Measurements from ENCODE around the gene PURA. TPM values are rescaled to one million over a fixed set of nuclear protein-coding genes. Genes with fewer than 3 reads are reported as not detected.
"Not testable (repeated sequence)": the region's sequence is repeated elsewhere in the genome, so short reads cannot be mapped to it uniquely, and the experiment has no call there.

PURA gene
- total RNA-seq, 1 experiment from 2014 or later = 8.0 TPM

DNA sequence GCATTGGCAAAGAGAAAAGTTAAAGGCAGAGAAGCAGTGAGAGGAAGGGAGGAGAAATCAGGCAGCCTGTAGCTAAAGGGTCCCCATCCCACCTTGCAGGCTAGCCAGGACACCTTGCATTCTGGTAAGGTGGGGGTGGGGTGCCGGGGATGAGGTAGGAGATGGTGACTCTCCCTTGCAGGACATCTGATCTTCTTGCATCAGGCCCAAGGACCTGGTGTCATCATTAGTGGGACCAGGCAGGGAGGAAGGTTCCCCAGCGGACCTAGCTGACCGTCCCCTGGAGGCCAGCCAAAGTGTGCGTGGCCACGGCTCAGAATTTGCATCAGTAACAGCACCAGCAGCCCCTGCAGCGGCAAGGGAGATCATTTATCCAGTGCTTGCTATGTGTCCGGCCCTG, 39.3 kb downstream of the PURA start:
- DNase-seq (ENCODE audit: low spot score) = no peak
- in situ Hi-C loops (cut with HindIII; ENCODE audit: low sequenced_read_pairs) = no loop called here

DNA sequence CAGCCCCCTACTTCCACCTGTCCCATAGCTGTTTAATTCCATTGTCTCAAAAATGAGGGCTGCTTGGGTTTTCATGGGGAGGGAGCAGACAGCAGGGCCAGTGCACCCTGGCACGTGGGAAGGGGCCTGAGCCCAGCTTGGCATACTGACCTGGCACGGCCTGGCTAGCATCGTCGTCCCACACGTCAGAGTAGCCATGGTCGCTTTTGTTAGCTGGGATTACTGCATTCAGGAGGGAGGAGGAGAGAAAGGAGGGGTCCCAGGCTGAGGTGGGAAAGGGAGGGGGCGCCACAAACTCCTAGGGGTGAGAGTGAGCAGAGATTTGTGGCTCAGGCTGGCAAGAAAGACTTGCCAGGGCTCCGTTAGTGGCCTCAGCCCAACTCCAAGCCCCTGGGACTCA, 40.0 kb downstream of the PURA start:
- in situ Hi-C loops (cut with HindIII; ENCODE audit: low sequenced_read_pairs) = no loop called here
- DNase-seq (ENCODE audit: low spot score) = no peak

DNA sequence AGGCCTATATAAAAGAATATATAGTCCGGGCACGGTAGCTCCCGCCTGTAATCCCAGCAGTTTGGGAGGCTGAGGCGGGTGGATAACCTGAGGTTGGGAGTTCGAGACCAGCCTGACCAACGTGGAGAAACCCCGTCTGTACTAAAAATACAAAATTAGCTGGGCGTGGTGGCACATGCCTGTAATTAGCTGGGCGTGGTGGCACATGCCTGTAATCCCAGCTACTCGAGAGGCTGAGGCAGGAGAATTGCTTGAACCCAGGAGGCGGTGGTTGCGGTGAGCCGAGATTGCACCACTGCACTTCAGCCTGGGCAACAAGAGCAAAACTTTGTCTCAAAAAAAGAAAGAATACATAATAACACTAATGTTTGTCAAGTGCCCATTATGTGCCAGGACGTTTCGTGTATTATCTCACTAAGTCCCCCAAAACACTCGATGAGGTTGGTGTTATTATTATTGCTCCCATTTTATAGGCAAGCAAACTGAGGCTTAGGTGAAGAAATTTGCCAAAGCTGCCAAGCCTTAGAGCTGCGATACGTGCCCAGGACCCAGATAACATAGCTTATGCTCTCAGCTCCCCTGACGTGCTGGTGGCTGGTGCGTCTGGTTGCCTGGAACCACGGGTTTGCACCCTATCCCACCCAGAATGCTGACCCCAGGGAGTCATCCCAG, 40.9 kb downstream of the PURA start:
- DNase-seq (ENCODE audit: low spot score); in situ Hi-C loops (cut with HindIII; ENCODE audit: low sequenced_read_pairs): not testable (repeated sequence)

DNA sequence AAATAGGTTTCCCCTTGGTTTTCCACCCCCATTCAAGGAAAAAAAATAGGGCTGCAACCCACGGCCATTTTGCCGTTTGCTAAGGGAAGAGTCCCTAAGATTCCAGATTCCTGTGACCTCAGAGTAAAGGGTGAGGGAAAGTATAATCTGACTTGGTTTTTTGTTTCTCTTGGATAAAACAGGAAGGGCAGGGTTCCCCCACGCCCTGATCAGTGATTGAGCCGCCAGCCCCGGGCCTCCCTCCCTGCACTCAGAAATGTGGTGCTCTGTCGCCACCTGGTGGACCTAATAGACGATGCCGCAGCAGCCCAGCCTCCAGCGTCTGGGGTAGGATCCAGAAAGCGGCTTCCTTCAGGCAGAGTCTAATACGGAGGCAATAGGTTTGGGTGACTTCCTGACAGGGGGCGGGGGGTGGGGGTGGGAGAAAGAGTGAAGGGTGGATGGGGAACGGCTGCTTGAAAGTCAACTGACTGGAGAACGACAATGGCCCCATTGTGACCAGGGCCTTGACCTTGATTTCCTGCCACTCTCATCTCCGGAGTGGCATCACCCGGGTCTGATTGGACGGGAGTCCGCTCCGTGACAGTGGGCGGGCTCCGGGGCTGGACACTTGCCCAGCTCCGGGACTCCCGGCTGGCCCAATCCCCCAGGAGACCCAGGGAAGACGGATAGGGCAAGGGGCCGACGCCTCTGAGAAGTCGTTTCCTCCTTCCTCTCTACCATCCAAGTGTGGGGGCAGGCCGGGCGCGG, 43.3 kb downstream of the PURA start:
- DNase-seq (ENCODE audit: low spot score) = peak; percentile 90
- in situ Hi-C loops (cut with HindIII; ENCODE audit: low sequenced_read_pairs) = no loop called here

DNA sequence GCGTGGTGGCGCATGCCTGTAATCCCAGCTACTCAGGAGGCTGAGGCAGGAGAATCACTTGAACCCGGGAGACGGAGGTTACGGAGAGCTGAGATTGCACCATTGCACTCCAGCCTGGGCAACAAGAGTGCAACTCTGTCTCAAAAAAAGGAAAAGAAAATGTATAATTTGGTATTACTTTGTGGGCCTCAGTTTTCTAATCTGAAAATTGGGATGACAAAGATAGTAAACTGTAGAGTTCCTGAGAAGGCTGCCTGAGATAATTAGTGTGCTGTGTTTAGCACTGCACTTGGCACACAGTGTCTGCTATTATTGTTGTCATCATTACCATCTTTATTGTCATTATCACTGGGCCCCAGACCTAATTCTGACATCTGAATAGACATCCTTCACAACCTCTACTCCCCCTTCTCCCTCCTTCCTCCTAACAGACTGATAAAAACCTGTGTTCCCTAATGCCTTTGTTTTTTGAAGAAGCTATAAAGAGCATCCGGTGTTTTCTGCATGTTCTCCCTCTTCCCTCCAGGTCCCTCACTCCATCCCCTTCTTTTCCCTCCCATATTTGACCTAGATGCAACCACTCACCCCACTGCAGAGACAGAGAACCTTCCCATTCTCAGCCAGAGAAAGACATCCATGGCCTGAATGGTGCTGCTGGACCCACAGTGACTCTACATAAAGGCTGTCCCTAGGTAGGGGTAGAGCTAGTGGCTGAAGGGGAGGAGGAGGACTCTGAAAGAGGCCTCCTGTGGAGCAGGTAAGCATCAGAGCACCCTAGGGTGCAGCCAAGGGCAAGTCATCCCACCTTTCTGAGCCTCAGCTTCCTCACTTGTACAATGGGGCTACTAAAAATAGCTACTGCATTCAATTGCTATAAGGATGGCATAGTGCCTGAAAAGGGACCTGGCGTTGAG, 45.4 kb downstream of the PURA start:
- DNase-seq (ENCODE audit: low spot score) = no peak
- in situ Hi-C loops (cut with HindIII; ENCODE audit: low sequenced_read_pairs) = no loop called here

DNA sequence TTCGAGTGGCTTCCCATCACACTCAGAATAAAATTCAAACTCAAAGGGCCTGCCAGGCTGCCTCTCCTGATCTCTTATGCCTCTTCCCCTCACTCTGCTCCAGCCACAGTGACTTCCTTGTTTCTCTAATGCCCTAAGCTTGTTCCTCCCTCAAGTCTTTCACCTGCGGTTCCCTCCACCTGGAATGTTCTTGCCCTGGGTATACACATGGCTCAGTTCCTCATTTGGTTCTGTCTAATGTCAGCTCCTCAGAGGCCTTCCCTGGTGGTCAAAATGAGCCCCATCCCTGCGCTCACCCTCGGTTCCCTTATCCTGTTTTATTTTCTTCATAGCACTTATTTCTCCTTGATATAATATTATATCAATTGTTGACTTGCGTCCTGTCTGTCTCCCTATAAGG, 48.4 kb downstream of the PURA start:
- no peak for DNase-seq (ENCODE audit: low spot score)
- in situ Hi-C loops (cut with HindIII; ENCODE audit: low sequenced_read_pairs) = no loop called here

DNA sequence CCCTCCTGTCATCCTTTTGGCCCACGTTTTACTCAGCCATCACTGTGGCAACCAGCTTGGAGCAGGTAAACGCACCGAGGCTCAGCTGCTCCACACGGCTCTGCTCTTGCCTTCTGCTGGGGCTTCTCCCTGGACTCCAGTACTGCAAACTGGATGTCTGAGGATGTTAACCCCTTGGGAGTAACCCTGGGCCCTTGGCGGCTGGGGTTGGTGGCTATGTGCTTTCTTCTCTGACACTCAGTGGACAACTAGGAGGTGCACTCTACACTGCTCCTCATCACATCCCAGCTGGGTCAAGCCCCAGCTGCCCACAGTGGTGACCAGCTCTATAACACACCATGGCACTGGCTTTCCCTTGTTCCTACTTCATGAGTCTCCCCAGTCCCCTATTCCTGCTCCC, 48.9 kb downstream of the PURA start:
- in situ Hi-C loops (cut with HindIII; ENCODE audit: low sequenced_read_pairs) = no loop called here
- DNase-seq (ENCODE audit: low spot score) = no peak

DNA sequence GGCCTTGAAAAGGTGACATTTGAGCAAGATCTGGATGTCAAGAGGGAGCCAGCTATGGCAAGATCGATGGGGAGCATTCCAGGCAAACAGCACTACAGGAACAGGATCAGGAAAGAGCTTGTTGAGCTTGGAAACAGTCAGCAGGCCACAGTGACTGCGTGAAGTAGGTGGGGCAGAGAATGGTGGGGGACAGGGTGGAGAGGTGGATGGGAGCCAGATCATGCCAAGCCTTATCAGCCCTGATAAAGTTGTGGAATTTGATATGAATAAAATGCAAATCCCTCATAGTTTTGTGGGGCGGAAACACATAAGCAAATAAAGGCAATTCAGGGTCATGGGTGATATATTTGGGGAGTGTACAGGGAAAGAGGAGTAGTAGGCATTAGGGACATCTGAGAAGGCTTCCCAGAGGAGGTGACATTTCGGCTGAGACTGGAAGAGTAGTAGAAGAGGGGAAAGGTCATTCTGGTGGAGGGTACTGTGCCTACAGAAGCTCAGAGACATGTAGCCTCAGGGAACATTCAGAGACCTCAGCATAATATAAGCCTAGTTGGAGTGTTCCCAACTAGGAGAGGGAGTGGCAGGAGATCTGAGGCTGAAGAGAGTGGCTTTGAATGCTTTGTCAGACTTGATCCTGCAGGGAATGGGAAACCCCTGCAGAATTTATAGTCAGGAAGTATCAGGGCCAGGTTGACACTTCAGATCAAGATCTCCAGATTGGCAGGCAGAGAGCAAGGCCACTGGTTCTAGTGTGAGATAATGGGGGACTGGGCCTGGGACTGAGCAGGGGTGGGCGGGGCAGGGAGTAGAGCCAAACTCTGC, 51.4 kb downstream of the PURA start:
- DNase-seq (ENCODE audit: low spot score) = no peak
- in situ Hi-C loops (cut with HindIII; ENCODE audit: low sequenced_read_pairs) = no loop called here

DNA sequence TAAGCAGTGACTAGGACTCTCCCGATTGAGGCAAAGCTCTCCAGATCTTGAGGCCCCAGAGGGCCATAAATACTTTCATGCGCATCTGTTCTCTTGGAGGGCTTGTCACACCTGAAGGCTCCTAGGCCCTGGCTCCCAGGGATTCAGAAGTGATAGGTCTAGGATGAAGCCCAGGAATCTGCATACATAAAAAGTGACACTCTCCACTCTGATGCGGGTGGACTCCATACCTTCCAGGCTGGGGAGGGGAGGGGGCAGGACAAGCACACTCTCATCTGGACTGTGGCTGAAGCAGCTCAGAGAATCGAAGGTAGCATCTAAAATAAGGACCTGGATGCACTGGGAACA, 52.0 kb downstream of the PURA start:
- in situ Hi-C loops (cut with HindIII; ENCODE audit: low sequenced_read_pairs) = no loop called here
- DNase-seq (ENCODE audit: low spot score) = no peak

DNA sequence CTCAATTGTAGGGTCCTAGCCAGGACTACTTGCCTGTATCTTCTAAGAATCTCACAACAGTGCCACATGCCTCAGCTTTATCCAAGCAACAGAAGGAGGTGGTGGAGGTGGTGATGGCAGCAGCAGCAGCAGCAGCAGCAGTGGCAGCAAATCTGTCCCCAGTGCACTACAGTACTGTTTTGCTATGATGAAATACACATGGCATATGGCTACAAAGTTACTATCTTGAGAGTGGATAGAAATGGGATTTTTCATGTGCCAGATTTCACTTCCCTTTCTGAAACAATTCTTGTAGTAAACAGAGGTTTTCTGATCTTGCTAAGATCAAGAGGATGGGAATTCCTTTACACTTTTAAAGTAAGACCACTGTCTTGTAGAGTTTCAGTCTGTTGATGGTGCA, 53.0 kb downstream of the PURA start:
- in situ Hi-C loops (cut with HindIII; ENCODE audit: low sequenced_read_pairs) = no loop called here
- no peak for DNase-seq (ENCODE audit: low spot score)

DNA sequence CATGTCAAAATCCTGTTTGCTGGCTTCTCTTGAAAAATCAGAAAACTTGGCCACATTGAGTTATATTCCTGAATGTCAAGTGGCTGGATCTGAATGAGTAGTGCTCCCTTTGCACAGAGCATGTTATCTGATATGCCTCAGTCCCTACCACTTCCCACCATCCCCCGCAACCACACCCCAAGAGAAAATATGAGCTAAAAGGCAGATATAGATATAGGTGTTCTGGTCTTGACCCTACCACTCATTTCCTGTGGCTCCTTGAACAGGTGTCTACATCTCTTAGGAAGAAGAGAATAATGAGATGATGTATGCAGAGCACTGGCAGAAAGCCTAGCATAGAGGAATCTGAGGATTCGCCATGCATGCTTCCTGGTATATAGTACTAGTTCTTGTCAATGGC, 54.5 kb downstream of the PURA start:
- no peak for DNase-seq (ENCODE audit: low spot score)
- in situ Hi-C loops (cut with HindIII; ENCODE audit: low sequenced_read_pairs) = no loop called here

DNA sequence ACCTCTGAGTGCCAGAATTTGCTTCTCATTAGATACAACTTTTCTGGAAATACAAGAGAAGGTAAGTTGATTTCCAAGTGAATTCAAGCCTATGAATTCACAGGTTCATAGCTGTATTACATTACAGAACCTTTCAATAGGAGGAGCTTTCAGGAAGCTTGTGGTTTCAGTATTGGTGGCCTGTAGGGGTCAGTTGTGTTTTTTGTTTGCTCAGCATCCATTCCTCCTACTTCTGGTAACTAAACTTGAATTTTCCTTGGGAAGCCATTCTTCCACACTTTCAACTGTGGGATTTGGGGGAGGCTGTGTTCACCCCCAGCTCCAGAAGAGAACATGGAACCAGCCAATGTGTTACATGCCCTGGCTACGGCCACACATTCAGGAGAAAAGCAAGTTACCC, 55.5 kb downstream of the PURA start:
- peak; percentile 24 for DNase-seq (ENCODE audit: low spot score)
- in situ Hi-C loops (cut with HindIII; ENCODE audit: low sequenced_read_pairs) = no loop called here

DNA sequence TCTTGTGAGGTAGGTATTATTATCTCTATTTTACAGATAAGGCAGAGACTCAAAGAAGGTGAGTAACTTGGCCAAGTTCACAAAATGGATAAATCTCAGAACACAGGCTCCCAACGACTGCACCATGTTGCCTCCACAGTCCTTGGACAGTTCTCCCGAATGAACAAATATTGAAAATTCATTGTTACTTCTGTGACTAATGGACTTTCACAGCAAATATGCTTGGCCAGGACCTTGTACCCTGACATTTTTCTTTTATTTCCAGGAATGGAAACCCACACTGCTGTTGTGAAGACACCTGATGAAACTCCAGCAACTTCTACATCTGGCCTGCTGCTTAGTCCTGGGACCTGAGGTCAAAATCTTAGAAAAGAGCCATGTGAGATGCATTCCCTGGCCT, 58.6 kb downstream of the PURA start:
- no peak for DNase-seq (ENCODE audit: low spot score)
- in situ Hi-C loops (cut with HindIII; ENCODE audit: low sequenced_read_pairs) = no loop called here

DNA sequence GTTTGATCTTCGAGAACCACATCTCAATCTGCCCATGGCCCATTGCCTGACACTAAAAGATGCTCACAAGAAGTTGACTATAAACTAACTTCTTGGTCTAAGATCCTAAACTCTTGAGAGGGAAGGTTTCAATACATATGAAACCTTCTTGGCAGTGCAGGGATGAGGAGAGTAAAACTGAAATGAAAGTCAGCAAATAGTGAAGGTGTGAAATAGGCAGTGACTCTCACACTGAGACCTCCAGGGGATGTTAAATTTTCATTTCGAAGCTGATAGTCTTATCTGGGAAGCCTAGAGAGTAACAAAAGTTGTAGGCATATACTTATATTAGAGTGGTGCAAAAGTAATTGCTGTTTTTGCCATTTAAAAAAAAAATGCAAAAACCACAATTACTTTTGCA, 60.1 kb downstream of the PURA start:
- no peak for DNase-seq (ENCODE audit: low spot score)
- in situ Hi-C loops (cut with HindIII; ENCODE audit: low sequenced_read_pairs) = no loop called here

DNA sequence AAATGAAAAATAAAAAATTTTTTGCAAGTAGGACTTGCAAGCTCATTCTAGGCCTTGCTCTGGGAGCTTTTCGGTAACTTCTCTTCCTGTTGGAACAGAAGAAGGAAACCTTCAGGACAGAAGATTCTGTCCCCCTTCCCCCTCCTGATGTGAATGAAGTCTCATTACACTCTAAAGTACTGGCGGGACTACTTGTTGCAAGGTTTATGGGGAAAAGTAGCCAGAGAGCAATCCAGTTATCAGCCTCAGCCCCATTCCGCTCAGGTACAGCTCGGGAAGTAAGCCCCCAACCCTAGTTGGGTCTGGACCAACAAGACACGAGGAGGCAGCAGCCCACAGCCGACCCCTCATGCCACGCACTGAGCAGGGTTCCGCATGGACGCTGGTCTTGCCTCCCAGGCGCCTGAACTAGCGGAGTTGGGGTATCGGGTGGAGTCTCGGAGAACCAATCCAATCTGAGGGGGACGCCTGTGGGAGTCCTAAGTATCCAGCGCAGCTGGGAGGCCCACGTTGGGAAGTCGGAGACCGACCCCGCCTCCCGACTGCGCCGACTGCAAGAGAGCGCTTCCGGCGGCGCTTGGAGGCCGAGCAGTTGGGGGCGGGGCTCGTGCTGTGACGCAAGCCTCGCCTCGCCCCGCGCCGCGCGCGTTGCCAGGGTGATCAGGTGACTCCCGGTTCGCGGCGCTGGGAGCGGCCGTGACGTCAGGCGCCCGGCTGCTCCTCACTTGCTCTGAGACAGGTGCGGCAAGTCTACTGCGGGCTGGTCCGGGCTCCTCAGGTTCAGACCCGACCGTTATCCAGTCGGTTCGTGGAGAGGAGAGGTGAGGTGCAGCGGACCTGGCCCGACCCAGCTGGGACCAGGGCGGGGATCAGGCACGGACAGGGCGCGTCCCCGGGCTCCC, 60.8 kb downstream of the PURA start, which contains the start of gene CYSTM1:
Gene CYSTM1 (plus strand): TSS at position 724 of the 902 bp plus-strand sequence. CDS start 19,278 bp downstream, outside the sequence.
- peak; percentile 93 for DNase-seq (ENCODE audit: low spot score)
- in situ Hi-C loops (cut with HindIII; ENCODE audit: low sequenced_read_pairs) = no loop called here
